HS-5 (cell line): Measurements from ENCODE around the gene WTAP.
"Not testable (repeated sequence)": the region's sequence is repeated elsewhere in the genome, so short reads cannot be mapped to it uniquely, and the experiment has no call there.

Experiments
- DNase-seq: peaks from one replicate; pipeline ENCODE4 v3.0.0-alpha.2; 2012; ENCODE audit warnings: low read depth

Gene WTAP

DNA sequence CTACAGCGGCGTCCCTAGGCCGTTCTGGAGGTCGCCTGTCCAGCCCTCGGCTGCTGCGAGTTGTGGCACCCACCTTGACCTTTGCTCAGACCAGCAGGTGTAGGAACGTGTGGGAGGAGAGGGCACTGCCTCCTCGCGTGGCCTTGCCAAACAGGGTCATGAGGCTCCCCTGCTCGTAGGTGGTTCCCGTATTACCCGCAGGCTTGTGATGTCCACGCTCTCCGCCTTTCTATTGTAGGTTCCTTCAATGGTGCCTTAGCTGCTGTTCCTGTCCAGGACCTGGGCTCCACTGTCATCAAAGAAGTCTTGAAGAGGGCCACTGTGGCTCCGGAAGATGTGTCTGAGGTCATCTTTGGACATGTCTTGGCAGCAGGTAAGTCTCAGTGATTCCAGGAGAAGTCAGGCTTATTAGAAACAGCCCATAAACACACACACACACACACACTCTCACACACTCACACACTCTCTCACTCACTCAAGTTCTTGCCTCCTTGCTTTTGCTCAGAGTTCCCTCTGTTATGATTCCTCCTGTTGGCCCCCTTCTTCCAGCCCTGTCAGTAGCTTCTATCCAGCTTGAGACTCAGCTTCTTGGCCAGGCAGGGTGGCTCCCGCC is 35.5 kb downstream of the WTAP start:
- DNase-seq = no peak

GRCh38 chr6:159766906-159767305 is 39.6 kb downstream of the WTAP start:
- DNase-seq = no peak

- no peak for DNase-seq
Measured at GRCh38 chr6:159769470-159769869, 42.2 kb downstream of the WTAP start.

GRCh38 chr6:159772196-159772595 is 44.9 kb downstream of the WTAP start:
- no peak for DNase-seq

GRCh38 chr6:159777240-159777904 is 50.1 kb downstream of the WTAP start:
- no peak for DNase-seq

GRCh38 chr6:159778131-159778530 is 50.8 kb downstream of the WTAP start:
- no peak for DNase-seq

GRCh38 chr6:159778542-159779103 is 51.3 kb downstream of the WTAP start:
- DNase-seq = no peak

- DNase-seq = no peak
Measured at GRCh38 chr6:159788276-159788675, 61.0 kb downstream of the WTAP start.

DNA sequence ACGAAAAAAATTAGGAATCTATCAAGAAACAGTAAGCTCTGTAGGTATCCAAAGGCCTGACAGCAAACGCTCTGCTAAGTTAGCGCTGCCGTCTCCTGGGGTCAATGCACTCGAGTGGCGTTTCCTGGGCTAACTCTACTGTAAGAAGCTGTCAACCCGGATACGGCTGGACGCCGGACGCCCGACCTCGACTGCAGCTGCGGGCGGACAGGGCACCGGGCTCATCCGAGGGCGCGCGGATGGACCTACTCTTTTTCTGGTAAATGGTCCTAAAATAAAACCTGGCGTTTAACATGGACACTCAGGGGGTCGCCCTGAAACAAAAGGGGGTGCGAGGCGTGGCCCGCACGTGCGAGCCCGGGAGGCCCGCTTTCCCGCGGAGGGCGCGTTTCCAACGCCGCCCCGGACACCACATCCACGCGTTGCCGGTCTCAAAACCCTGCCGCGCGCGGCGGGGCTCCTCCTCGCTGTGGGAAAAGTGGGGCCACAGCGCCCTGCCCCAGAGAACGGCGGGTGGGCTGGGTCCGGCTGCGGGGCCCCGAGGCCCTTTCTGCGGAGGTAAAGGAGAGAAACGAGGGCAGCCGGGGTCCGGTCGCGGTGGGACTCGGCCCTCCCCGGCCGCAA is 61.6 kb downstream of the WTAP start:
- DNase-seq = no peak

DNA sequence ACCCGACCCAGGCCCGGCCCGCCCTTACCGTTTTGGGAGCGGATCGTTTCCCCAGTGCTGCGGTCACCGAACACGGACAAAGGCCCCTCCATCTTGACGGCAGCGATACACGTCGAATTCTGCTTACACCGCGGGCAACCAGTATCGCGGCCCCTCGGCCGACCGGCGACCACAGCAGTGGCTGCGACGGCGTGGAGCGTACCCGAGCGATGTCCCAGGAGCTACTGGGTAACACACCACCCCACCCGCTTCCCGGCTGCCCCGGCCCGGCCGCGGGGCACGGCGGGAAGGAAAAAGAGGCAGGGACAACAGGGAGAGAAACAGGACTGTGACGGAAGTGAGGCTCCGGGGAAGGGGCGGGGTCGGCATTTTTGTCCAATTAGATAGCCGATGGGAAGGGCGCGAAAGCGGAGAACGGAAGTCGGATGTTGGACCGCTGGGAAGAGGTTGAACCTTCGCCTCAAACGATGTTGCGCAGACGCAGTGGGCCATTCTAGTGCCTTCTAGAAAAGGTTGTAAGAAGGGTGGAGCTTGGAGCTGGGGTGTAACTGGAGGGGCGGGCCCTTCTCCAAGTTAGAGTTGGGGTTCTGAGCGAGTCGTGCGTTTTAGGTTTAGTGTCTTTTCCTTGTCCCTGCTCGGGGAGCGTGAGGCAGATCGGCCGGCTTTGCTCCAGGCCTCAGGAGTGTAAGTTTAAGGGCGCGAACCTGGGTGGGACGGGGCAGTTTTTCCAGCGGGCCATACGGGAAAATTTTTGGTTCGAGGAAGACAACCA is 62.3 kb downstream of the WTAP start, which contains the start of gene TCP1:
TCP1 (minus strand) TSS at position 226 of the 772 bp plus-strand sequence; CDS start at position 92, 134 bp downstream.
- DNase-seq = peak; percentile 98

- peak; percentile 87 for DNase-seq
Measured at GRCh38 chr6:159790149-159790955, 63.0 kb downstream of the WTAP start, which contains the start of gene MRPL18. MRPL18 (plus strand) TSS chr6:159790467; CDS start chr6:159790588, 121 bp downstream.

GRCh38 chr6:159790956-159791598 is 63.8 kb downstream of the WTAP start:
- no peak for DNase-seq

DNA sequence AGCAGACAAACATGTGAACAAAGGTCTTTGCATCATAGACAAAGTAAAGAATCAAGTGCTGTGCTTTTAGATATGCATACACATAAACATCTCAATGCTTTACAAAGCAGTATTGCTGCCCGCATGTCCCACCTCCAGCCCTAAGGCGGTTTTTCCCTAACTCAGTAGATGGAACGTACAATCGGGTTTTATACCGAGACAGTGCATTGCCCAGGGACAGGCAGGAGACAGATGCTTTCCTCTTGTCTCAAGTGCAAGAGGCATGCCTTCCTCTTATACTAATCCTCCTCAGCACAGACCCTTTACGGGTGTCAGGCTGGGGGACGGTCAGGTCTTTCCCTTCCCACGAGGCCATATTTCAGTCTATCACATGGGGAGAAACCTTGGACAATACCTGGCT is 67.7 kb downstream of the WTAP start:
- not testable (repeated sequence) for DNase-seq

GRCh38 chr6:159797554-159797953 is 70.2 kb downstream of the WTAP start:
- DNase-seq = no peak

- DNase-seq = no peak
Measured at GRCh38 chr6:159800141-159800865, 73.0 kb downstream of the WTAP start, which contains the start of gene PNLDC1. PNLDC1 (plus strand) TSS chr6:159800276; CDS start chr6:159800308, 32 bp downstream.

- no peak for DNase-seq
Measured at GRCh38 chr6:159801935-159802334, 74.6 kb downstream of the WTAP start.

GRCh38 chr6:159804504-159804903 is 77.2 kb downstream of the WTAP start:
- no peak for DNase-seq

GRCh38 chr6:159805440-159806020 is 78.2 kb downstream of the WTAP start:
- no peak for DNase-seq
